NB4 (cell line): ENCODE results near the gene NKX2-2.

Experiments
- DNase-seq: peaks from one replicate; pipeline ENCODE4 v3.0.0; 2010; ENCODE audit warnings: low read depth
- H3K4me3 ChIP-seq: one replicate; pipeline ENCODE4 v1.5.1; 2011; ENCODE audit warnings: mild to moderate bottlenecking, low read depth, low read length, moderate library complexity
- CTCF ChIP-seq: IDR thresholded peaks from one replicate; pipeline ENCODE4 v1.5.1; 2012; ENCODE audit warnings: low read depth, low read length
- MAX ChIP-seq: IDR thresholded peaks from 2 replicates; pipeline ENCODE4 v1.6.1; 2011; ENCODE audit warnings: low read depth, low read length
- MYC ChIP-seq: IDR thresholded peaks from 2 replicates; pipeline ENCODE4 v1.6.1; 2011; ENCODE audit warnings: low read depth, low read length
- POLR2A ChIP-seq: IDR thresholded peaks from 2 replicates; pipeline ENCODE4 v1.6.1; 2011; ENCODE audit warnings: mild to moderate bottlenecking; ENCODE audit not compliant: insufficient read length; ENCODE audit errors: extremely low read depth

Gene NKX2-2

GRCh38 chr20:21512634-21513180 is 1.2 kb downstream of the NKX2-2 start:
- TF ChIP-seq MYC (no peak), POLR2A (no peak), MAX (no peak), CTCF (no peak)
- no peak for DNase-seq
- H3K4me3 ChIP-seq, result no peak overlapping the region

GRCh38 chr20:21511850-21512633 is 1.8 kb downstream of the NKX2-2 start:
- DNase-seq, result no peak
- H3K4me3 ChIP-seq, result no peak overlapping the region
- TF ChIP-seq MAX, result no peak
- TF ChIP-seq MYC, result no peak
- TF ChIP-seq POLR2A, result no peak
- no peak for TF ChIP-seq CTCF

GRCh38 chr20:21511485-21511849 is 2.4 kb downstream of the NKX2-2 start:
- H3K4me3 ChIP-seq, result no peak overlapping the region
- DNase-seq, result no peak
- TF ChIP-seq MYC, result no peak
- TF ChIP-seq POLR2A, result no peak
- TF ChIP-seq CTCF, result no peak
- no peak for TF ChIP-seq MAX

- DNase-seq, result peak; percentile 69
- TF ChIP-seq MAX, result no peak
- TF ChIP-seq MYC, result no peak
- TF ChIP-seq CTCF, result no peak
- peak overlapping the region; percentile 60 for H3K4me3 ChIP-seq
Measured at GRCh38 chr20:21510414-21511384, 3.2 kb downstream of the NKX2-2 start.

GRCh38 chr20:21509597-21510371 is 4.1 kb downstream of the NKX2-2 start:
- TF ChIP-seq CTCF (peak; percentile 17), MAX (no peak)
- peak; percentile 53 for DNase-seq
- H3K4me3 ChIP-seq, result peak overlapping the region; percentile 60
